Measurements from ENCODE around the gene ZNF423.

Gene ZNF423

DNA sequence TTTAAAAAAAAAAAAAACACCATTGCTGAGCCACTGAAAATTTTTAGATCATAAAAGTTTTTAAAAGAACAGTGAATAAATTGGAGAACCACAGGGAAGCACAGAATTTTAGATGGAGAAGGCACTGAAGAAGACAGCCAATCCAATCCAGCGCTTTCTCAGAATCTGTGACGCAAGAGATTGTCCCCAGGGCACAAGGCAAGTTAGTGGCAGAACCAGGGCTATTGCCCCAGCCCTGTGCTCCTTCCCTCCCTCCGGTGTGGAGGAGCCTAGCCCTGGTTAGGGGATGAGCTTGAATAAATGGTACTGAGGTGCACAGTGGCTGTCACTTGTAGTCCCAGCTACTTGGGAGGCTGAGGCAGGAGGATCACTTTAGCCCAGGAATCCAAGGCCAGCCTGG, 108.3 kb downstream of the ZNF423 start:
- DNase-seq, result no peak

DNA sequence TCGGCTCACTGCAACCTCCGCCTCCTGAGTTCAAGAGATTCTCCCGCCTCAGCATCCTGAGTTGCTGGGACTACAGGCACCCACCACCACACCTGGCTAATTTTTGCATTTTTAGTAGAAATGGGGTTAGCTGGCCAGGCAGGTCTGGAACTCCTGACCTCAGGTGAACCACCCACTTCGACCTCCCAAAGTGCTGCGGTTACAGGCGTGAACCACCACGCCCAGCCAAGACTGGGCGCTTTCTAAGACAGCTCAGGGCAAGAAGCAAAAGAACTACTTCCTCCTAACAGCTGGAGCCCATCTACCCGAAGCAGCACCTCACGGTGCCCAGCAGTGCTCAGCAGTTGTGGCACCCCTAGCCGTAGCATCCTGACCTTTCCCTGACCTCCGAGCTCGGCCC, 109.4 kb downstream of the ZNF423 start:
- no peak for DNase-seq

DNA sequence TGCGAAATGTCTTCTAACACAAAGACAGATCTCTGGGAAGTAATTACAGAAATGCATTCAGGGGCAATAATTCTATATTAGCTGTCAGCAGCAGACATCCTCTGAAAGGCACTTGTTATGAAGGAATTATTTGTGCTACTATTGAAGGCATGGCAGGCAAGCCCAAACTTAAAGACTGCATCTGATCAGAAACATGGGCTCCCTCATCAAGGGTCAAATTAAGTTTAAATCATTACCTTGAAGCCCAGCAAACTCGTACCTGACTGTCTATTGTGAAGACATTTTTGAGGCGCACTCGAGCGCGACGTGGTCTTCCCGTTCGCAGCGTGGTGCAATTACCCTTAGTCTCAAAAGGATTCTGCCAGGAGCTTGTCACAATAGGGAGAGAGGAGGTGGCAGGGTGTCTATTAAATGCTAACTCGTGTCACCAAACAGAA, 110.6 kb downstream of the ZNF423 start:
- DNase-seq, result no peak

DNA sequence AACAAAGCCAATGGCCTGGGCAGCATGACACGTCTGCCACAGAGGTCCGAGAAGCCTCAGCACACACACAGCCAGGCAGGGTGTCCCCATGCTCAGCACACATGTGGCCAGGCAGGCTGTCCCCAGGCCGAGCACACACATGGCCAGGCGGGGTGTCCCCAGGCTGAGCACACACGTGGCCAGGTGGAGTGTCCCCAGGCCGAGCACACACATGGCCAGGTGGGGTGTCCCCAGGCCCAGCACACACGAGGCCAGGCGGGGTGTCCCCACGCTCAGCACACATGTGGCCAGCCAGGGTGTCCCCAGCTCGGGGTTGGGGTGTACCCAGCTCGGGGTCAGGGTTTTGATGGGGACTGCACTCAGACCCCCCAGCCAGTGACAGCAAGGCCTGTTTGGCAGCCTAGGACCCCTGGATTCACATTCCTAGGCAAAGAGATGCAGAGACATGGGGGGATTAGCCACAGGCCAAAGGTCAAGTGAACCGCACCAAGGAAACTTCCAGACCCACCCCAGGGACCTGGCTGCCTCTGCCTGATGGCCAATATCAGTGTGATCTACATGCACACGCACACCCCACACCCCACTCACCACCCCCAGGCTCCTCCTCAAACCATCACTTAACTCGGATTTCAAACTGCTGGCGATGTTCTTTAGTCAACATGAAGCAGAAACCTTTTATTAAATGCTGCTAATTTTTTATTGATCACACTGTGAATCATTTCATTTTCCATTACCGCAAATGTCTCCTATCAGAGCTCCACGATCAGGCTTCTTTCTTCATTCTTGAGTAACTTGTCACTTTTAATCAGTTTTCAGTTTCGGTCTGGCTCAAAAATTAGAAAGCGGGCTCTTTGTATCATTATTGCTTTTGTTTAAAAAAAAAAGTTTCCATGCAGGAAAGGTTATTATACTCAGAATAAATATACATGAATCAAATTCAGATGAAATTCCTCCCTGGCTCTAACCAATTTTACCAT, 111.4 kb downstream of the ZNF423 start:
- no peak for DNase-seq

DNA sequence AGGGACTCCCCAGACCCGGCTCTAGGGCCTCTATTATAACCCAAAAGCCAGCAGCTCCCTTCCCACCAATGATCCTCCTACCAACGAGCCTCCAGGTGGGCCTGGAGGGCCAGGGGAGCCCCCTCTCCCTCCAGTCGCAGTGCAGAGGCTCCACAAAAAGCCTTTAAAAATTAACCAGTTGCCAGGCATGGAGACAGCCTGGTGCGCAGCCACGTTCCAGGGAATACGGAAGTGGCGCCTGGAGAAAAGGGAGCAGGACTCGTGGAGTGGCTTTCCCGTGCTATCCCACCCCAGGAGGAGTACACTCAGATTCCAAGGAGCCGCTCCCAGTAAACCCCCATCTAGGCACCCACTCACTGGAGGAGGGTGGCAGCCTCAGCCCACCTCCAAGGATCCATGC, 112.3 kb downstream of the ZNF423 start:
- no peak for DNase-seq

DNA sequence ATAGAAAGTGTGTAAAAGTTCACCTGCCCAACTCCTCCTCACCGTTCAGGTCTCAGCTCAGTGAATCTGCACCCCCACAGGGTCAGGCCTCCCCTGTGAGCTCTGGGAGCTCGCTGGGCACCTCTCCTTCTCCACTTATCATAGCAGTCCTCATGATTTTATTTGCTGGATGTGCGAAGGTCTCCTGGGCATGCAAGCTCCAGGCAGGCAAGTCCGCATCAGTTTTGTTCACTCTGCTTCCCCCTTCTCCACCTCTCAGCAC, 112.8 kb downstream of the ZNF423 start:
- no peak for DNase-seq

DNA sequence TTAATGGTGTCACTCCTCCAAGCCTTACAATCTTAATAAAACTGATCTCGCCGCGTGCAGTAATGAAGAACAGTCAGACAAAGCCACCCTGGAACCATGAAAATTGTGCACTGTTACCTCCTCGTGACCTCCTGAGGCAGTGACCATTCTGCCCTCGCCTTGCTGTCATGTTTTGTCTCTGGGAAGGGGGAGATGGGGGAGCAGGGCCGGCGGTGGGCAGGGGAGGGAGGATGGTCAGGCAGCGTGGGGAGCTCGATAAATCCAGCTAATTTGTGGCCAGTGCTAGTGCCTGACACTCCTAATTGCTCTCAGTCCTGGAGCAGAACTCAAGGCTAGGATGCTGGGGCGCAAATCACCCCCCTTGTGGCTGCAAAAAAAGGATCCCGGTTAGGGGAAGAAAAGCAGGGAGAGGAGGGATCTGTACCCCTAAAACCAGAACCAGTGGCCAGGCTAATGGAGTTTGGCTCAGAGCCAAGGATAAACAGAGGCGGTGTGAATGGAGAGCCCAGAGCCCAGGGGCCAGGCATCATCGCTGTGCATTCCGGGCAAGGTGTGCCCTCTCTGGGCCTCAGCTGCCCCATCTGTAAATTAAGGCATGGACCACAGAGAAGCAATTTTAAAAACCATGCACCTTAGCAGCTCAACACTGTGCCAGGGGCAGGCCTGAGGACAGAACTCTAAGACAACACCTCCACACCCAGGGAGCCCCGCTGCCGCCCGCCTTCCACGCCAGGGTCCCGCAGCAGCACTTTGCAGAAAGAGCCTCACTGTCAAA, 113.3 kb downstream of the ZNF423 start:
- no peak for DNase-seq

DNA sequence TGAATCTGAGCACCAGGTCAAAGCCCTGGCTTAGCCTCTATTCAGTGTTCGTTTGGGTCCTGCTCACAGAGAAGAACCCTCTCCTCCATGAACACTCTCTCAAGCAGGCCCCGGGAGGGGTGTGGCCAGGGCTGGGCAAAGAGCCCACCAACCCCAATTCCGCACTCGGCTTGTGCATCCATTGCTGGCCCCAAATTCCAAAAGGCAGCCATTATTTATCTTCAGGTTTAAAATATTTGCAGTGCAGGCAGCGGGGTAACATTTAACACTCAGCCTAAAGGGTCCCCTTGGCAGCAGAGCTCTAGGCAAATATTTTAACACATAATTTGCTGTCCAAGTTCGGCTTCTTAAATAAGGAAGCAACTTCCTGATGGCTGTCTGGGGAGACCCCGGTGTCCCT, 115.7 kb downstream of the ZNF423 start:
- DNase-seq, result no peak

DNA sequence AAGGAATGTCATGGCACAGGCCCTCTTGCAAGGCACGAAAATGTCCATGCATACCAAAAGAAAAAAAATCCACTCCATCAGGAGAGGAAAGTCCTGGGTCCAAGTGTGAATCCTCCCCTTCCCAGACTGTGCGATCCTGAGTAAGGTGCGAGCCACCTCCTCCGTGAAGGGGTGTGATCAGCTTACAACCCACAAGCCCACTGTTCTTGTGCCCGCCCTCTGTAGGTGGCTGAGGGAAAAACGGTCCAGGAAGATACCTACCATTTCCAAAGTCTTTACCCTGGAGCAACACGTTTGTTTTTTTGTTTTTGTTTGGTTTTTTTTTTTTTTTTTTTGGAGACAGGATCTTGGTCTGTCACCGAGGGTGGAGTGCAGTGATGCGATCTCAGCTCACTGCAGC, 116.5 kb downstream of the ZNF423 start:
- DNase-seq, result no peak

DNA sequence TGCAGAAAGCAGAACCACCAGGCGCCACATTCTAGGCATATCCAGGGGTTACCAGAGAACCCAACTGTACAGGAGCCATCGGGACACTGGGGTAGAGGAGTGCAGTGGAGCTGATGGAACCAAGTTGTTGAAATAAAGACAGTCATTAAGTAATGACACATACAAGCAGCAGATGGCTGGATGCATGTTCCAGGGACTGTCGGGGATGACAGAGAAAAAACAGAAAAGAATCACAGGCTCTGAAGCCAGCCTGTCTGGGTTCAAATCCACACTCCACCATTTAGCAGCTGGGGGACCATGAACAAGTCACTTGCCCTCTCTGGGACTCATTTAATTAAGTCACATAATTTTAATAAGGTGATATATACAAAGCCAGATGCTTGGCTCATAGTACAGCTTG, 117.1 kb downstream of the ZNF423 start:
- DNase-seq, result no peak

DNA sequence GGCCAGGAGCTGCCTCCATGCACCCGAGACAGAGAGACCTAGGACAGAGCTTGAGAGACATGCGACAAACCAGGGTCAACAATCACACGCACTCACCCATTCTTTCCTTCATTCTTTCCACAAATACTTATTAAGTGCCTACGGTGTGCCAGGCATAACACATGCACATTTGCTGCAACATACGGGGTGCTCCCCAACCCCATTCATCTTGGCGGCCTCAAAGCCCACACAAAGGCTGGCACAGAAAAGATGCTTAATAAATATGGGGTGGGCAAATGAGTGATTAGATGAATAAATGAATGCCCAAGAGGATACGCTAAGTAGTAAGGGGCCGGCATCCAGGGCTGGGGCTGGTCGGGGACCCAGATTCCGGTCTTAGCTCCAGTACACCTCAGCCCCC, 117.9 kb downstream of the ZNF423 start:
- no peak for DNase-seq

DNA sequence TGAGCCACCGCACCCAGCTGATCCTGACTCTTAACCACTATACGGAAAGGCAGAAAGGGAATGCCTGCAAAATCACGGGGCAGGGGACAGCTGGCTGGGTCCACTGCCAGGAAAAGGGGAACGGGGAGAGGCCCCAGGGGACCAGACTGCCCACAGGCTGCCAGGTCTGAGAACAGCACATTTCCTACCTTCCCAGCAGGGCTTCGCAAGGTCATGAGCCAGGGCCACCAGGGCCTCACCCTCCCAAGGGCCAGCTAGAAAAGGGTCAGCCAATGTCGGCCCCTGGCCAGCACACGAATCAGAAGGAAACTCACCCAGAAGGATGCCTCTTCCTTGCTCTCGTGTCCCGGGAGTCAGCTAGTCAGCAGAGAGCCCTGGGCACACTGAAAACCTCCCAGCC, 118.4 kb downstream of the ZNF423 start:
- DNase-seq, result no peak

DNA sequence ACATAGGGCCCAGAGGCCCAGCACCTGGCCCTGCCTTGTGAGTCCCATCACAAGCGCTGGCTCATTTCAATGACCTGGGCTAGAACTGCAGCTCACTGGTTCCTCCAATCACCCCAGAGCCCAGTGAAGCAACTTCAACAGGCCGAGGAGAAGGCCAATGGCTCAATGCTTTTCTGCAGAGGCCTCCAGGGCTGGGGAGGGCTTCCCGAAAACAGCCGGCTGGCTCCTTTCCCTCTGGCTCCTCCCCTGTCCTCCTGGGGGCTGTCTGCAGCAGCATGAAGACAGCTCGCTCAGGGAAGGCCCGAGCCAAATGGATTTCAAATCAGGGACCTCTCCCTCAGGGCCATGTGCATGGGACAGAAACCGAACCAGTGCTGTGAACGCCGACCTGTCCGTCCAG, 121.6 kb downstream of the ZNF423 start:
- DNase-seq, result no peak

DNA sequence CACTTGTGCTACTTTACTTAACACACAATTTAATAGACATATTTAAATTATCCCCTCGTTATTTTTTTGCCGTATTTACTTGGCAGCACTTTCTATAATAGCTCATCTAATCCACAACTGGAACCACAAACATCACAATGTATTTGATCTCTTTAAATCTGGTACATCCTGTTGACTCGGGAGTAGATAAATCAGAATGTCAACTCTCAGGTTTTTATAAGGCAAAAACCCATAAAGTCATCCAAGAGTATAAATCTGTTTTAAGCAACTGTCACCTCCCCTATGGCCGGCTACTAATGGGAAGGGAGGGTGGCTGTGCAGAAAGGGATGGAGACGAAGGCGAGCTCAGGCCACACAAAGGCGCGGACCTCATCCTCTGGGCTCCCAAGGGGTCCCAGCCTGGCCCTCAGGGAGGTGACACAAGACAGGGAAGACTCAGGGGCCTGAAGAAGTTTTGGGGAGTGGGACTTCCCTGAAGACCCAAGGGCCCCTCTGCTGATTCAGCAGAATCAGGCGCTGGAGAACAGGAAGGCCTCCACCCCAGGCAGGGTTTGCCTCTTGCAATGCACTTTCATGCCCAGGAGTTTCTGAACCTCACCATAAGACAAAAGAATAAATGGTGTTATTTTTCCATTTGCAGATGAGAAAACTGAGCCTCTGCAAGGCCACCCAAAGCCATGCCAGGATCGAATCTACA, 122.5 kb downstream of the ZNF423 start:
- DNase-seq, result no peak

DNA sequence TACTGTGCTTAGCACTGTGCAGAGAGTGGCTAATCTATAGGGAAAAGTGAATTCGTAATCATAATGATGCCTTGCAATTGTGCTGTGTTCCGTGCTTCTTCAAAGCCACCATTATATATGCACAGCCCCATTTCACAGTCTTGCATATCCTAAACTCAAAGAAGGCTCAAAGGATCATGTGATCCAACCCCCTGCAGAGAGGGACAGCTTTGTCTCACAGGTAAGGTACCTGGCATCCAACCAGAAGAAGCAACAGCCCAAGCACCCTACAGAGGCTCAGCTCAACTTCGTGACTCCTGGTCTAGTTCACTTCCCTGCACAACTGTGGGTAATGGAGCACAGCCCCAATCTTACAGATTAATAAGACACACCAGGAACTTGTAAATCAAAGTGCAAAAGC, 124.0 kb downstream of the ZNF423 start:
- no peak for DNase-seq

DNA sequence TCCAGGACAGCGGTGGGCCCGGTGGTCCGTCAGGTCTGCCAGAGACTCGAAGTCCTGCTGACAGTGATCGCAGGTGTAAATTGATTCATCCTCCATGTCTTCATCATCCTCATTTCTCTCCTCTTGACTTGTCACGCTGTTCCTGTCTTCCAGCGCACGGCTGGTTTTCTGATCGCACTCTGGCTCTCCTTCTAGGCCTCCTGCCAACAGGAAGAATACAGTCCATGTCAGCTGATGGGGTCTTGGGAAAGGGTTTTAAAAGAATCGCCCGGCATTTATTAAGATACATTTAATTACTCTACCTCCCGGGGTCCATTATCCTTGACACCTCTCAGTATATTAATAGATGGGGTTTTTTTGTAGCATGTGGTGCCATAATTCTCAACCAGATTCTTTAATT, 125.1 kb downstream of the ZNF423 start:
- no peak for DNase-seq

DNA sequence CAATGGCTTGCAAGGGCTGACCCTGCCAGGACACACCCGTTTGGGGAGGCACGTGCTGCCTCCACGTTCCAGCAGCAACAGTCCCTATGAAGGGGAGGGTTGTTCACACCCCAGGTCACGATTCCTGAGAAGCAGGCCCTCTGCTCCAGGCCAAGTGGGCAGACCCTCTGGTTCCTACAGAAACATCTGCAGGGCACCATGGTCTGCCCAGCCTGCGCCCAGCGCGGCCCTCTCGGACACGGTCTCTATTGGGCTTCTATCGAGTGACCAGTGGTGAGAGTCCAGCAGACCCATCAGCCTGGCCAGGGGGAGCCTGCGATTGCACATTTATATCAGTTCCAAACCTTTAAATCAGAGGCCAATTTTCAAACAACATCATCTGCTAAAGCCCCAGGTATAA, 128.3 kb downstream of the ZNF423 start:
- no peak for DNase-seq

DNA sequence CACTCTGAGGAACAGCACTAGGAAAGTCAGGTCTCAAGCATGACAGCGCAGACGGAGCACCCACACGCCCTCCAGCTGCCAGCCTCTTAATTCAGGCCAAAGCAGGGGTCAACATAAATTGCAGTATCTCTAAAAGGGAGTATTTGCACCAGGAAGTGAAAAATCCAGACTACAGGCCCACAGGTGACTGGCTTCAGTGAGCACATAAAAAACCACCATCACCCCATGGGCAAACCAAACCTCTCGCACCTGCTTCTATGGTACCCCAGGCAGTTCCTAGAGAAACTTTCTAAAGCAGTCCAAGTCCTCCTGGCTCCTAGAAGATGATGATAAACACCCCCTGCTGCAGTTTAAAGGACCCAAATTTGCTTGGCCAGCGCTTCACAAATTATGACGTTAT, 129.8 kb downstream of the ZNF423 start:
- DNase-seq, result no peak

DNA sequence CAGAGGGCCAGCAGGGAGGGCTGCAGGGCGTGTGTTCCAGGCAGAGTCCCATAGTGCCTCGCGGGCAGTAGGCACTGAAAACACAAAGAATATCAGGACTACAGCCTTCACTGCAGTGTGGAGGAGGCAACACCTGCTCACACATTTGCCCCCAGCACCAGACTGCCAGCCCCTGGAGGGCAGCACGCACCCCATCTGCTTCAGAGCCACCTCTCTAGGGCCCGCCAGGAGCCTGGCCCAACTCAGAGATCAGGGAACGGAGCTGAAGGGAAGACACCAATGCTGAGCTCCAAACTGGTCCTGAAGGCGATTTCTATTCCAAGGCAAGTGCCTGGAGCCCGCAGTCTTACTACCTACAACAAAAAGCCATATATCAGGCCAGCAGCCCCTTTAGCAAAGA, 130.3 kb downstream of the ZNF423 start:
- no peak for DNase-seq

DNA sequence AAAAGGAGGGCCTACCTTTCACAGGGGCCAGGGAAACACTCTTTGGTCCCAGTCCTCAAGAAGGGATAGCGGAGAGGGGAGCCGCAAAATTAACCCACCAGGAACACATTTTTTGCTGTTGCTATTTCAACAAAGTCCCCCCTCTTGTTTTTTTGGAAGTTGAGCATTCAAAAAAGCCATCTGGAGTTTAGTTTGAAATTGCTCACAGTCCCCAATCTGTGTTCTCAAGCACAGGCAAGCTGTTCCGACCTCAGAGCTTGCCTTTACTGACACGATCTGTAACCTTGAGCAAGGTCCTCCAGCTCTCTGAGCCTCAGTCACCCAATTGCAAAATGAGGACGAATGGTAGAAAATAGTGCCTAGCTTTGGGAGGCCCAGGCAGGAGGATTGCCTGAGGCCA, 131.1 kb downstream of the ZNF423 start:
- DNase-seq, result no peak

DNA sequence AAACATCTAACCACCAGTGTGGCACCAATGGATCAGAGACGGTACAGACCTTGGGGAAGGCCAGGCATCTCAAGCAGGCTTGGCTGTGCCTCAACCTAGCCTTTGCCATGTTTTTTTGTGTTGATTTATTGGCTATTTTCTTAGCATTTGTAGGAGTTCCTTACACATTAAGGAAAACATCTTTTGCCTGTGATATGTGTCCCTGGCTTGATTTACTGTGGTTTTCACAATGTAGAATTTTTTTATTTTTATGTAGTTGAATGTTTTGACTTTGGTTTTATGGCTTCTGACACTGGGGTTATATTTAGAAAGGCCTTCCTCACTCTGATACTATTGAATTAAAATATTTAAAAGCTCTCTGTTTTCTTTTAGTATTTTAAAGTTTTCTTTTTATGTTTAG, 132.6 kb downstream of the ZNF423 start:
- no peak for DNase-seq

DNA sequence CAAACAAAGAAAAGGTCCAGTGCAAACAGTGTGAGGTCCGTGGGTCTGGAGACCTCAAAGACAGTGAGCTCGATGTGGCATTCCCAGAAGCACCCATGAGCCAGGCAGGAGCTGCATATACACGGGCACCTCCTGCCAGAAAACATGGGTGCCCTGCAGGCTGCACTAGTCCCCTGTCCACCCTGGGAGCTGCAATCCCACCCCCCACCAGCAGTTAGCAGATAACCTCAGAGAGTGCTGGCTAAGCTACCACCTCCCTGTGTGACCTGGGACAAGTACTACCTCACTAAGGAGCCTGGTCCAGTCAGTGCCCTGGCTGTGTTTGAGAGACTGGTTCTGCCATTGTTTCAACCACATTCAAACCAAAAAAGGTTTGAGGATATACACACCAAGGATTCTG, 135.7 kb downstream of the ZNF423 start:
- DNase-seq, result no peak

DNA sequence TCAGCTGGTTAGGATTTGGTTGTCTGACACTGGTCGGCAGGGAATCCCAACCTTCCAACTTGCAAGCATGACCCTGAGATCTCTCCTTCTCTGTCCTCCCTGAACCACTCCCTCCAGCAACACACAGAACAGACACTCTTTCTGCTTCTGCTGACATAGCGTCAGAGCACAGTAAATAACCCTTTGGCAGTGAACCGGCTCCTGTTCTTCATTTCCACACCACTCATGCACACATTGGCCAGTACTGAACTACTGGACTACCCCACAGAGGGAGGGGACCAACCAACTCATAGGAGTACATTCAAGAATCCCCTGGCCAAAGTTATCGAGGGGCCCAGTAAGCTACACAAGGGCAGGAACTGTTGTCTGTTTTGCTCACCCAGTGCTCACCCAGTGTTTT, 138.2 kb downstream of the ZNF423 start:
- DNase-seq, result no peak
